ENCODE data around the gene FHL5. TPM values are rescaled to one million over a fixed set of nuclear protein-coding genes. Genes with fewer than 3 reads are reported as not detected.
"Not testable (repeated sequence)": the region's sequence is repeated elsewhere in the genome, so short reads cannot be mapped to it uniquely, and the experiment has no call there.

The FHL5 gene
- total and polyA plus RNA-seq, 2 experiments from 2014 or later = not detected

GRCh38 chr6:96631248-96631647, 68.3 kb downstream of the FHL5 start:
- H3K27me3 Mint-ChIP-seq (ENCODE audit: insufficient read depth, low read depth, poor library complexity) = no peaks in the 10 kb centered on the region
- Histone ChIP-seq H3F3A (replicated peaks; ENCODE audit: low read depth) (no peaks in the 10 kb centered on the region), H4K20me1 (replicated peaks; ENCODE audit: insufficient read depth) (no peaks in the 10 kb centered on the region), H3K4me3 (no peak overlapping the region), H3K9me2 (ENCODE audit: insufficient read depth) (no peaks in the 10 kb centered on the region), H3K79me2 (replicated peaks; ENCODE audit: insufficient read depth) (no peaks in the 10 kb centered on the region), H3K4me1 (ENCODE audit: insufficient read depth) (peaks cover 13% of the 10 kb centered on the region), H3K27ac (ENCODE audit: low read depth) (no peak overlapping the region), H3K27me3 (ENCODE audit: insufficient read depth) (no peaks in the 10 kb centered on the region), H3K4me2 (no peak overlapping the region), H2AFZ (no peak overlapping the region), H3K36me3 (ENCODE audit: insufficient read depth) (no peaks in the 10 kb centered on the region)
- no peaks in the 10 kb centered on the region for H3K36me3 Mint-ChIP-seq (ENCODE audit: low read depth)
- no peak for ATAC-seq
- no peak for DNase-seq (ENCODE audit: low spot score)
- H3K4me3 Mint-ChIP-seq = no peak overlapping the region
- H3K4me1 Mint-ChIP-seq = peaks cover 11% of the 10 kb centered on the region; the same call in 2 of the 3 replicates
- H3K27ac Mint-ChIP-seq = no peak overlapping the region
- TF ChIP-seq POLR2AphosphoS5 (IDR thresholded peaks at IDR 0.05; ENCODE audit: low read depth) = no peak
- TF ChIP-seq JUNB (IDR thresholded peaks at IDR 0.05; ENCODE audit: unreplicated experiment) = no peak
- no peaks in the 10 kb centered on the region for H3K9me3 Mint-ChIP-seq

DNA sequence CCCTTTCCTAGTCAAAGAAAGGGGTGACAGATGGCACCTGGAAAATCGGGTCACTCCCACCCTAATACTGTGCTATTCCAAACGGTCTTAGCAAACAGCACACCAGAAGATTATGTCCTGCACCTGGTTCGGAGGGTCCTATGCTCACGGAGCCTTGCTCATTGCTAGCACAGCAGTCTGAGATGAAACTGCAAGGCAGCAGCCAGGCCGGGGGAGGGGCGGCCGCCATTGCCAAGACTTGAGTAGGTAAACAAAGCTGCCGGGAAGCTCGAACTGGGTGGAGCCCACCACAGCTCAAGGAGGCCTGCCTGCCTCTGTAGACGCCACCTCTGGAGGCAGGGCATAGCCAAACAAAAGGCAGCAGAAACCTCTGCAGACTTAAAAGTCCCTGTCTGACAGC, 75.1 kb downstream of the FHL5 start:
- H3K79me2 ChIP-seq (replicated peaks; ENCODE audit: insufficient read depth); H3F3A ChIP-seq (replicated peaks; ENCODE audit: low read depth); H3K4me3 ChIP-seq; DNase-seq (ENCODE audit: low spot score); H2AFZ ChIP-seq; H3K4me3 Mint-ChIP-seq; H3K27me3 Mint-ChIP-seq (ENCODE audit: insufficient read depth, low read depth, poor library complexity); H3K27ac ChIP-seq (ENCODE audit: low read depth); H3K36me3 ChIP-seq (ENCODE audit: insufficient read depth); H3K27me3 ChIP-seq (ENCODE audit: insufficient read depth); H3K27ac Mint-ChIP-seq; ATAC-seq; H4K20me1 ChIP-seq (replicated peaks; ENCODE audit: insufficient read depth); H3K4me2 ChIP-seq; H3K9me2 ChIP-seq (ENCODE audit: insufficient read depth): not testable (repeated sequence)
- H3K4me1 ChIP-seq (ENCODE audit: insufficient read depth) = peaks cover 13% of the 10 kb centered on the region
- Mint-ChIP-seq H3K36me3 (ENCODE audit: low read depth) (peaks cover 10% of the 10 kb centered on the region), H3K4me1 (peaks cover 11% of the 10 kb centered on the region; the same call in 2 of the 3 replicates), H3K9me3 (peaks cover 11% of the 10 kb centered on the region)

DNA sequence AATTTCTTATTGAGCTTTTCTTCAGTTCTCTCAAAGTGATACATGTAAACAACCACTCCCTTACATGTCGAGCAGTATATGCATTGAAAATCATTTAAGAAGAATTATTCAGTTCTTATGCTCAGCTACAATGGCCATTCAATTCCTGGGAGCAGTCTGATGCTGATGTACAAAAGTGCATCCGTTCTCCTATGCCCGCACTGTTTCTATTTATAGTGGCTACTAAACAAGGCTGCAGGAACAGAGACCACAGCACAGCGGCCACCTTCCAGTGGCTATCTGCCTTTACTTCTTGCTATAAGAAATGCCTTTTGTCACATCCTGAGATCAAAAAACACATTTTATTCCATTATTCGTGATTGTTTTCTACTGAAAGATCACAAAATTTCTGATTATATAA, 82.2 kb downstream of the FHL5 start:
- Histone ChIP-seq H3K9me2 (ENCODE audit: insufficient read depth) (no peaks in the 10 kb centered on the region), H2AFZ (no peak overlapping the region), H3K36me3 (ENCODE audit: insufficient read depth) (no peaks in the 10 kb centered on the region), H3K27ac (ENCODE audit: low read depth) (no peak overlapping the region), H3K4me3 (no peak overlapping the region), H3F3A (replicated peaks; ENCODE audit: low read depth) (no peaks in the 10 kb centered on the region), H3K79me2 (replicated peaks; ENCODE audit: insufficient read depth) (no peaks in the 10 kb centered on the region), H3K4me1 (ENCODE audit: insufficient read depth) (no peaks in the 10 kb centered on the region), H4K20me1 (replicated peaks; ENCODE audit: insufficient read depth) (no peaks in the 10 kb centered on the region), H3K27me3 (ENCODE audit: insufficient read depth) (no peaks in the 10 kb centered on the region), H3K4me2 (no peak overlapping the region)
- DNase-seq (ENCODE audit: low spot score) (no peak), ATAC-seq (no peak)
- Mint-ChIP-seq H3K4me1 (no peaks in the 10 kb centered on the region), H3K27ac (no peak overlapping the region), H3K36me3 (ENCODE audit: low read depth) (no peaks in the 10 kb centered on the region), H3K9me3 (no peaks in the 10 kb centered on the region), H3K27me3 (ENCODE audit: insufficient read depth, low read depth, poor library complexity) (no peaks in the 10 kb centered on the region), H3K4me3 (no peak overlapping the region)
- TF ChIP-seq REST (IDR thresholded peaks at IDR 0.05; ENCODE audit: unreplicated experiment) (no peak), CREB1 (CRISPR knock-in tag; IDR thresholded peaks at IDR 0.05; ENCODE audit: low read depth) (no peak), CTCF (conservative IDR thresholded peaks at IDR 0.05; ENCODE audit: low read depth in 2 of 2) (no peak), ZNF114 (CRISPR knock-in tag; IDR thresholded peaks at IDR 0.05) (no peak), EZH2phosphoT487 (IDR thresholded peaks at IDR 0.05; ENCODE audit: unreplicated experiment) (no peak), STAT1 (IDR thresholded peaks at IDR 0.05; ENCODE audit: unreplicated experiment) (no peak), JUNB (IDR thresholded peaks at IDR 0.05; ENCODE audit: unreplicated experiment) (no peak), ZNF331 (CRISPR knock-in tag; IDR thresholded peaks at IDR 0.05; ENCODE audit: low read depth) (no peak), EZH2 (IDR thresholded peaks at IDR 0.05; ENCODE audit: low read depth, unreplicated experiment) (no peak), POLR2AphosphoS5 (IDR thresholded peaks at IDR 0.05; ENCODE audit: low read depth) (no peak), NANOG (IDR thresholded peaks at IDR 0.05; ENCODE audit: borderline replicate concordance) (no peak)
- TF ChIP-seq, protein P1, sequence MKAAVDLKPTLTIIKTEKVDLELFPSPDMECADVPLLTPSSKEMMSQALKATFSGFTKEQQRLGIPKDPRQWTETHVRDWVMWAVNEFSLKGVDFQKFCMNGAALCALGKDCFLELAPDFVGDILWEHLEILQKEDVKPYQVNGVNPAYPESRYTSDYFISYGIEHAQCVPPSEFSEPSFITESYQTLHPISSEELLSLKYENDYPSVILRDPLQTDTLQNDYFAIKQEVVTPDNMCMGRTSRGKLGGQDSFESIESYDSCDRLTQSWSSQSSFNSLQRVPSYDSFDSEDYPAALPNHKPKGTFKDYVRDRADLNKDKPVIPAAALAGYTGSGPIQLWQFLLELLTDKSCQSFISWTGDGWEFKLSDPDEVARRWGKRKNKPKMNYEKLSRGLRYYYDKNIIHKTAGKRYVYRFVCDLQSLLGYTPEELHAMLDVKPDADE (IDR thresholded peaks at IDR 0.05) = no peak

All from GM23338 (cell line).